ENCODE data around the gene EXOC3. TPM values are rescaled to one million over a fixed set of nuclear protein-coding genes. Genes with fewer than 3 reads are reported as not detected.

The EXOC3 gene
- total and polyA plus RNA-seq, 2 of the 4 experiments (the other 2 are of a cell fraction), result 35.1 to 47.5 TPM

GRCh38 chr5:476814-477175 lies 33.8 kb downstream of the EXOC3 start:
- intact Hi-C loops (cut with micrococcal nuclease), result loop anchor here (10.0 kb wide), 1 partner anchor 428 kb away; no protein-coding TSS in a partner anchor
- ATAC-seq (ENCODE audit: low read depth), result no peak
- H2BK5ac ChIP-seq (ENCODE audit: low read depth, low read length, poor library complexity, severe bottlenecking), result no peak overlapping the region

More at GRCh38 chr5:476814-477175, 33.8 kb downstream of the EXOC3 start:
- no peak overlapping the region for H3K23ac ChIP-seq (ENCODE audit: low read depth, low read length)
- no peak overlapping the region for H3K56ac ChIP-seq (ENCODE audit: extremely low read depth, insufficient read depth, low read length)
- H2AK9ac ChIP-seq (replicated peaks; ENCODE audit: low read depth, low read length, poor library complexity), result no peak overlapping the region
- no peaks in the 10 kb centered on the region for H3K27me3 ChIP-seq (ENCODE audit: control insufficient read depth, insufficient read depth, low read length)
- no peaks in the 10 kb centered on the region; the same call in 1 of the 2 replicates for H4K20me1 ChIP-seq (ENCODE audit: insufficient read depth, low read length)
- no peak overlapping the region for H2BK120ac ChIP-seq (ENCODE audit: low read depth, low read length)
- H3K4me2 ChIP-seq (ENCODE audit: low read depth, low read length), result no peak overlapping the region
- H2AK5ac ChIP-seq (ENCODE audit: low read depth, low read length), result no peak overlapping the region
- no peak overlapping the region for H3K14ac ChIP-seq (replicated peaks; ENCODE audit: low read depth, low read length)
- no peak overlapping the region for H4K5ac ChIP-seq (ENCODE audit: low read depth, low read length)
- peaks cover 6 to 12% of the 10 kb centered on the region in 2 experiments for H3K79me1 ChIP-seq (ENCODE audit: low read depth in 1 of 2, low read length in 2 of 2)
- ChIA-PET CTCF (no interaction called here), POLR2A (ENCODE audit: unreplicated experiment) (no interaction called here)
- whole genome bisulfite sequencing, 2 experiments (ENCODE audit: extremely low coverage in 2 of 2, insufficient read length in 1 of 2), result 67% methylated on average over 3 of the region's 9 CpGs; no CpG with 5 or more reads in 1 of the 2 experiments
- TF ChIP-seq MAZ (IDR thresholded peaks at IDR 0.05; ENCODE audit: borderline replicate concordance, low read depth, low read length) (no peak), CTCF (conservative IDR thresholded peaks at IDR 0.05; ENCODE audit: low read depth, low read length) (no peak), NFE2L2 (IDR thresholded peaks at IDR 0.05; ENCODE audit: low read depth, low read length) (no peak), RCOR1 (IDR thresholded peaks at IDR 0.05; ENCODE audit: insufficient replicate concordance, low read length) (no peak), CHD1 (IDR thresholded peaks at IDR 0.05; ENCODE audit: low read depth, low read length) (no peak), SMC3 (IDR thresholded peaks at IDR 0.05; ENCODE audit: low read depth, low read length) (no peak), MXI1 (IDR thresholded peaks at IDR 0.05; ENCODE audit: borderline replicate concordance, low read depth, low read length) (no peak), POLR2A (IDR thresholded peaks at IDR 0.05; ENCODE audit: low read depth, low read length) (no peak), BHLHE40 (IDR thresholded peaks at IDR 0.05; ENCODE audit: low read depth, low read length) (no peak), CEBPB (IDR thresholded peaks at IDR 0.05; ENCODE audit: low read depth, low read length) (no peak), RAD21 (IDR thresholded peaks at IDR 0.05; ENCODE audit: low read length) (no peak), MAFK (IDR thresholded peaks at IDR 0.05; ENCODE audit: low read depth, low read length) (no peak), FOS (IDR thresholded peaks at IDR 0.05; ENCODE audit: low read depth, low read length) (no peak), RFX5 (IDR thresholded peaks at IDR 0.05; ENCODE audit: low read depth, low read length) (no peak)
- TF ChIP-seq, protein P1, sequence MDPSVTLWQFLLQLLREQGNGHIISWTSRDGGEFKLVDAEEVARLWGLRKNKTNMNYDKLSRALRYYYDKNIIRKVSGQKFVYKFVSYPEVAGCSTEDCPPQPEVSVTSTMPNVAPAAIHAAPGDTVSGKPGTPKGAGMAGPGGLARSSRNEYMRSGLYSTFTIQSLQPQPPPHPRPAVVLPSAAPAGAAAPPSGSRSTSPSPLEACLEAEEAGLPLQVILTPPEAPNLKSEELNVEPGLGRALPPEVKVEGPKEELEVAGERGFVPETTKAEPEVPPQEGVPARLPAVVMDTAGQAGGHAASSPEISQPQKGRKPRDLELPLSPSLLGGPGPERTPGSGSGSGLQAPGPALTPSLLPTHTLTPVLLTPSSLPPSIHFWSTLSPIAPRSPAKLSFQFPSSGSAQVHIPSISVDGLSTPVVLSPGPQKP (IDR thresholded peaks at IDR 0.05; ENCODE audit: borderline replicate concordance, low read depth, low read length), result no peak
- TF ChIP-seq, protein P2, sequence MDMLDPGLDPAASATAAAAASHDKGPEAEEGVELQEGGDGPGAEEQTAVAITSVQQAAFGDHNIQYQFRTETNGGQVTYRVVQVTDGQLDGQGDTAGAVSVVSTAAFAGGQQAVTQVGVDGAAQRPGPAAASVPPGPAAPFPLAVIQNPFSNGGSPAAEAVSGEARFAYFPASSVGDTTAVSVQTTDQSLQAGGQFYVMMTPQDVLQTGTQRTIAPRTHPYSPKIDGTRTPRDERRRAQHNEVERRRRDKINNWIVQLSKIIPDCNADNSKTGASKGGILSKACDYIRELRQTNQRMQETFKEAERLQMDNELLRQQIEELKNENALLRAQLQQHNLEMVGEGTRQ (IDR thresholded peaks at IDR 0.05; ENCODE audit: low read depth, low read length), result no peak
- peaks cover 3% of the 10 kb centered on the region for H3K9me1 ChIP-seq (ENCODE audit: insufficient read depth, low read length)
- no peak overlapping the region for H3K4ac ChIP-seq (ENCODE audit: low read depth, low read length)
- H2BK20ac ChIP-seq (ENCODE audit: low read depth, low read length), result no peak overlapping the region
- DNase-seq, result no peak
- no peak overlapping the region for H4K91ac ChIP-seq (ENCODE audit: insufficient read depth, low read depth, low read length)
- peaks cover 7% of the 10 kb centered on the region; the same call in 1 of the 2 replicates for H3K4me1 ChIP-seq (ENCODE audit: control insufficient read depth, insufficient read depth, low read length)
- H2AFZ ChIP-seq (replicated peaks; ENCODE audit: low read length, poor library complexity), result no peak overlapping the region
- BruUV-seq (replicated peaks), result no TSS peak
- no peak overlapping the region for H3K18ac ChIP-seq (ENCODE audit: low read depth, low read length)
- H3K9ac ChIP-seq (ENCODE audit: low read depth, low read length), result no peak overlapping the region
- H3K36me3 ChIP-seq (ENCODE audit: control insufficient read depth, insufficient read depth, low read length), result no peaks in the 10 kb centered on the region
- dilution Hi-C loops (cut with HindIII; ENCODE audit: low sequenced_read_pairs, unreplicated experiment) (no loop called here), in situ Hi-C loops (cut with MboI; ENCODE audit: low sequenced_read_pairs) (no loop called here)
- no peak overlapping the region for H4K8ac ChIP-seq (ENCODE audit: low read depth in 2 of 2, low read length in 2 of 2)
- no peak overlapping the region for H3K27ac ChIP-seq (ENCODE audit: insufficient read depth, low read length)
- no peak overlapping the region for H2BK15ac ChIP-seq (ENCODE audit: low read depth, low read length)
- no peak overlapping the region for H3K4me3 ChIP-seq (ENCODE audit: insufficient read depth, low read depth, low read length)
- no peaks in the 10 kb centered on the region for H3K9me3 ChIP-seq (ENCODE audit: control insufficient read depth, insufficient read depth, low read length)
